ENCODE results near the gene FNTB.

- TF ChIP-seq ATF6 (CRISPR knock-in tag; IDR thresholded peaks at IDR 0.05) (no peak), E2F8 (IDR thresholded peaks at IDR 0.05; ENCODE audit: low read depth, partially characterized antibody) (no peak), ZNF644 (tag; IDR thresholded peaks at IDR 0.05; ENCODE audit: low read depth) (no peak), ZNF274 (IDR thresholded peaks at IDR 0.05; ENCODE audit: borderline replicate concordance, low read depth, low read length) (no peak), TBL1XR1 (IDR thresholded peaks at IDR 0.05; ENCODE audit: low read length in 2 of 2) (no peak), NFE2 (IDR thresholded peaks at IDR 0.05; ENCODE audit: low read depth) (no peak), RCOR1 (IDR thresholded peaks at IDR 0.05; ENCODE audit: borderline replicate concordance in 1 of 2, low read depth in 2 of 2, low read length in 2 of 2) (no peak)
These were observed 47.3 kb downstream of the FNTB start for GRCh38 chr14:65034021-65034420.

Measured in K562 (cell line).